ENCODE results near the gene C2CD5. TPM values are rescaled to one million over a fixed set of nuclear protein-coding genes. Genes with fewer than 3 reads are reported as not detected.

C2CD5 gene
- total RNA-seq, 6 donors from 2014 or later, result 20.8 to 56.6 (median 36.6) TPM

DNA sequence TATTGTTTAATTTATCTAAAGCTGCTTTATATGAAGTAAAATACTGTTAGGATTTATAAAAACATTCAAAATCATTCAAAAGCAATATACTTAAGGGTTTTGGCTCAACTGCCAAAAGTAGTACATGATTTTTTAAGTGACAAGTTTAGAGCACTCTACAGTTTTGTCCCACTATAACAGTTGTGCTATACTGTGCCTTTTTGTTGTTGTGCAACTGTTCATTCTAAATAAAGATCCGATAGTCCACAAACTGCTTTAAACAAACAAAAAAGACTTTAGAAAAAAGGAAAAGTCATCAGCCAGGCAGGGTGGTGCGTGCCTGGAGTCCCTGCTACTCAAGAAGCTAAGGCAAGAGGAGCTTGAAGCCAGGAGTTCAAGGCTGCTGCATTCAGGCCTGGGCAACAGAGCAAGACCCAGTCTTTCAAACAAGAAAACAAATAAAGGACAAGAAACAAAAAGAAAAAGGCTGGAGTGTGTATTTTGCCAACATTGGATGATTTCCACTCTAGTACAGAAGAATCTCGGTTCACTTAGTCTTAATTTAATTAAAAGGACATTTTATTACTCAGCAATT lies 7.3 kb downstream of the C2CD5 start:
- peaks cover 2 to 20% (median 10%) of the 10 kb centered on the region in 4 donors for H3K36me3 ChIP-seq
- H3K4me1 ChIP-seq, result peaks cover 23 to 47% (median 33%) of the 10 kb centered on the region in 4 donors
- no peak for ATAC-seq (ENCODE audit: low FRiP score in 2 of 2)
- H3K9me3 ChIP-seq, result no peaks in the 10 kb centered on the region
- no peak overlapping the region for H3K4me3 ChIP-seq
- peak overlapping the region in 2 of 4 donors; percentile 11 to 24 for H3K27ac ChIP-seq
- TF ChIP-seq EP300 (IDR thresholded peaks at IDR 0.05), result no peak
- no peak for TF ChIP-seq POLR2AphosphoS5 (IDR thresholded peaks at IDR 0.05)
- no peak for TF ChIP-seq POLR2A (IDR thresholded peaks at IDR 0.05)
- TF ChIP-seq, protein P1, sequence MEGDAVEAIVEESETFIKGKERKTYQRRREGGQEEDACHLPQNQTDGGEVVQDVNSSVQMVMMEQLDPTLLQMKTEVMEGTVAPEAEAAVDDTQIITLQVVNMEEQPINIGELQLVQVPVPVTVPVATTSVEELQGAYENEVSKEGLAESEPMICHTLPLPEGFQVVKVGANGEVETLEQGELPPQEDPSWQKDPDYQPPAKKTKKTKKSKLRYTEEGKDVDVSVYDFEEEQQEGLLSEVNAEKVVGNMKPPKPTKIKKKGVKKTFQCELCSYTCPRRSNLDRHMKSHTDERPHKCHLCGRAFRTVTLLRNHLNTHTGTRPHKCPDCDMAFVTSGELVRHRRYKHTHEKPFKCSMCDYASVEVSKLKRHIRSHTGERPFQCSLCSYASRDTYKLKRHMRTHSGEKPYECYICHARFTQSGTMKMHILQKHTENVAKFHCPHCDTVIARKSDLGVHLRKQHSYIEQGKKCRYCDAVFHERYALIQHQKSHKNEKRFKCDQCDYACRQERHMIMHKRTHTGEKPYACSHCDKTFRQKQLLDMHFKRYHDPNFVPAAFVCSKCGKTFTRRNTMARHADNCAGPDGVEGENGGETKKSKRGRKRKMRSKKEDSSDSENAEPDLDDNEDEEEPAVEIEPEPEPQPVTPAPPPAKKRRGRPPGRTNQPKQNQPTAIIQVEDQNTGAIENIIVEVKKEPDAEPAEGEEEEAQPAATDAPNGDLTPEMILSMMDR (IDR thresholded peaks at IDR 0.05), result no peak
- no peaks in the 10 kb centered on the region for H3K27me3 ChIP-seq
- WGBS, 2 donors, result 61 to 75% methylated on average over 3 of the region's 3 CpGs
- no peak for DNase-seq

DNA sequence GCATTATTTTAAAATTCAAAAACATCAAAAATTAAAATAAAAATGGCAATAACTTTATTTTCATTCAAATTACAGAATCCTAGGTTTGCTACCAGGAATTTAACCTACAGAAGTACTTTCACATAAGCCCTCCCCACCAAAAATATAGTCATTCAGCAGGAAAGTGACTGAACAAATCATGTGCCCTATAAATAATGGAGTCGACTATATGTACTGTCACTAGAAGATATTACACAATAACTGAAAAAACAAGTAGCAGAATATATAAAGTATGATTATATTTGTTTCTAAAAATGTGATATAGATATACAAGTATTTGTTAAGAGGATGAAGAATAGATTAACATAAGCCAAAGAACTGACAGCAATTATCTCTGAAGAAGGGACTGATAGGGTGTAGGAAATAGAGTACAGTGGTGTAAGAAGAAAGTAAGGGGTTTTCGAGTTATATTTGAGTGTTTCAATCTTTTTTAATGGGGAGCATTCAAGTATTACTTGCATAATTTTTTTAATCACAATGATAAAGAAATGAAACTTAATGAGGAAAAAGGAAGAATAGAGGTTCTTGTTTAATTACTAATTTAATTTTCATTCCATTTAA lies 7.9 kb downstream of the C2CD5 start:
- WGBS, 2 donors, result 67 to 70% methylated on average over 2 of the region's 2 CpGs
- DNase-seq (no peak), ATAC-seq (ENCODE audit: low FRiP score in 2 of 2) (no peak)
- H3K27me3 ChIP-seq, result no peaks in the 10 kb centered on the region
- no peak overlapping the region for H3K4me3 ChIP-seq
- peaks cover 17 to 41% (median 27%) of the 10 kb centered on the region in 4 donors for H3K4me1 ChIP-seq
- no peaks in the 10 kb centered on the region for H3K9me3 ChIP-seq
- TF ChIP-seq EP300 (IDR thresholded peaks at IDR 0.05), result no peak
- TF ChIP-seq, protein P1 (IDR thresholded peaks at IDR 0.05), result no peak
- no peak for TF ChIP-seq POLR2A (IDR thresholded peaks at IDR 0.05)
- TF ChIP-seq POLR2AphosphoS5 (IDR thresholded peaks at IDR 0.05), result no peak
- H3K27ac ChIP-seq, result peak overlapping the region in 1 of 4 donors; percentile 24
- H3K36me3 ChIP-seq, result peaks cover 2 to 22% (median 12%) of the 10 kb centered on the region in 4 donors

- Histone ChIP-seq H3K27me3 (no peaks in the 10 kb centered on the region), H3K4me1 (peaks cover 10 to 34% (median 22%) of the 10 kb centered on the region in 4 donors), H3K4me3 (no peak overlapping the region), H3K9me3 (no peaks in the 10 kb centered on the region), H3K36me3 (peaks cover 2 to 22% (median 14%) of the 10 kb centered on the region in 4 donors), H3K27ac (no peak overlapping the region)
- TF ChIP-seq POLR2AphosphoS5 (IDR thresholded peaks at IDR 0.05) (no peak), EP300 (IDR thresholded peaks at IDR 0.05) (no peak), POLR2A (IDR thresholded peaks at IDR 0.05) (no peak)
- TF ChIP-seq, protein P1 (IDR thresholded peaks at IDR 0.05), result no peak
- 92% methylated on average over 2 of the region's 2 CpGs for WGBS, 2 donors
- ATAC-seq (ENCODE audit: low FRiP score in 2 of 2), result no peak
- no peak for DNase-seq
These were observed 8.9 kb downstream of the C2CD5 start for GRCh38 chr12:22535478-22535877.

DNA sequence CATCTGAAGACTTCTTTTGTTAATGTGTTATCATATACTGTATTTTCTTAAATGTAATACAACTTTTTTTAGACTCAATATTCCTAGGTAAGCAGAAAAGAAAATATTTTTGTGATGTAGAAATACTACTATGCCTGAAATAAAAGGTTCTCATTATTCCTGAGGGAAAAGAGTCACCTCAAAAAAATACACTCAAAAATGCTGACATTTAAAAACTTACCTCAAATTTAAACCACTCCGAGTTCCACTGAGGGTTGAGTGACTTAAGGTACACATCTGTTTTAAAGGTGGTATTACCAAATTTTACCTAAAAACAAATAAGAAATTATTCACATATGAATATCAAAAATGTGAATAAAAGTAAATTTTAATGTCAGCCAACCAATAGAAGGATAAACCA lies 9.3 kb downstream of the C2CD5 start:
- WGBS, 2 donors, result 97 to 98% methylated on average over 1 of the region's 1 CpG
- no peak for DNase-seq
- Histone ChIP-seq H3K4me3 (no peak overlapping the region), H3K27ac (no peak overlapping the region), H3K27me3 (no peaks in the 10 kb centered on the region), H3K4me1 (peaks cover 10 to 33% (median 22%) of the 10 kb centered on the region in 4 donors), H3K9me3 (no peaks in the 10 kb centered on the region), H3K36me3 (peaks cover 2 to 22% (median 14%) of the 10 kb centered on the region in 4 donors)
- TF ChIP-seq, protein P1 (IDR thresholded peaks at IDR 0.05), result no peak
- TF ChIP-seq EP300 (IDR thresholded peaks at IDR 0.05) (no peak), POLR2A (IDR thresholded peaks at IDR 0.05) (no peak), POLR2AphosphoS5 (IDR thresholded peaks at IDR 0.05) (no peak)
- ATAC-seq (ENCODE audit: low FRiP score in 2 of 2), result no peak
